Measurements from ENCODE around the gene GRK6. TPM values are rescaled to one million over a fixed set of nuclear protein-coding genes. Genes with fewer than 3 reads are reported as not detected.
A peak's percentile ranks its signal among the peaks of the same experiment; 100 is the strongest.

GRK6 gene
- total RNA-seq, 2 donors from 2014 or later: 108 to 130 TPM

GRCh38 chr5:177445917-177446199 is 19.4 kb downstream of the GRK6 start:
- no peak for ATAC-seq (replicated peaks)
- Mint-ChIP-seq H3K27ac (peak overlapping the region; percentile 77), H3K4me1 (peaks cover 33% of the 10 kb centered on the region), H3K27me3 (no peaks in the 10 kb centered on the region), H3K9me3 (no peaks in the 10 kb centered on the region), H3K36me3 (ENCODE audit: low read depth) (peaks cover 40% of the 10 kb centered on the region), H3K4me3 (peak overlapping the region; percentile 82)

- Mint-ChIP-seq H3K36me3 (ENCODE audit: low read depth) (peaks cover 36% of the 10 kb centered on the region), H3K9me3 (no peaks in the 10 kb centered on the region), H3K4me3 (peak within 1 kb of the TSS; percentile 82), H3K27me3 (no peaks in the 10 kb centered on the region), H3K27ac (peak within 1 kb of the TSS; percentile 77), H3K4me1 (peaks cover 33% of the 10 kb centered on the region)
- peak; percentile 55 for ATAC-seq (replicated peaks)
Observed at GRCh38 chr5:177446200-177447065, 20.0 kb downstream of the GRK6 start, which contains the start of gene PRR7. PRR7 (plus strand) TSS chr5:177446814; CDS start chr5:177455068, 8,254 bp downstream.

GRCh38 chr5:177447066-177447610 is 20.7 kb downstream of the GRK6 start:
- peaks cover 33% of the 10 kb centered on the region for H3K4me1 Mint-ChIP-seq
- peak; percentile 30 for ATAC-seq (replicated peaks)
- no peaks in the 10 kb centered on the region for H3K9me3 Mint-ChIP-seq
- H3K27me3 Mint-ChIP-seq: no peaks in the 10 kb centered on the region
- peak overlapping the region; percentile 76 for H3K4me3 Mint-ChIP-seq
- H3K36me3 Mint-ChIP-seq (ENCODE audit: low read depth): peaks cover 29% of the 10 kb centered on the region
- no peak overlapping the region for H3K27ac Mint-ChIP-seq

DNA sequence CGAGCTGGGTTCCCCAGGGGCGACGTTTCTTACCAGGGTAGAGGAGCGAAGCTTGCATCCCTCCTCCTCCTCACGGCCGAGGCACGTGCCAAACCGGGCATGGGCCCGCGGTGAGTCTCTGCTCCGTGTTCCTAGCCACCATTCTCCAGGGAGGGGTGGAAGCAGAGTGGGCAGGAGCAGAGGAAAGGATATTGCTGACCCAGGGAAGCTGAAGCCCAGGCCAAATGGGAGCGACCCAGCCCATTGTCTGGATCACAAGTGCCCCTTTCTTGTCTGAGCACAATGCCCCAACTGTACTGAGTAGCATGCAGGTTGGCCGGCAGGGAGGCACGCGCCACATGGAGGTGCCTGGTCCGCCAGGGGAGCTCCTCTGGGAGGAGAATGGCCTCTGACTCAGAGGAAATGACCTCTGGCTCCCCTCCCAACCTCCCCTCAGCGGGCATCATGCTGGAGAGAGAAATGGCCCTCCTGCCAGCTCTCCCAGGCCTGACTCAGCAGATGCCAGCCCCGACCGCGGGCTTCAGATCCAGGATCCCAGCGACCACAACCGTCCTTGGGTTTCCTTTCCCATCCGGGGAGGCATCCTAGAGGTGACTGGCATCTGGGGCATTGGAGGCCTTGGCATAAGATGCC is 21.3 kb downstream of the GRK6 start:
- Mint-ChIP-seq H3K4me1 (peaks cover 28% of the 10 kb centered on the region), H3K27ac (peak overlapping the region; percentile 47), H3K36me3 (ENCODE audit: low read depth) (peaks cover 23% of the 10 kb centered on the region), H3K4me3 (peak overlapping the region; percentile 76), H3K27me3 (no peaks in the 10 kb centered on the region), H3K9me3 (no peaks in the 10 kb centered on the region)
- peak; percentile 15 for ATAC-seq (replicated peaks)

DNA sequence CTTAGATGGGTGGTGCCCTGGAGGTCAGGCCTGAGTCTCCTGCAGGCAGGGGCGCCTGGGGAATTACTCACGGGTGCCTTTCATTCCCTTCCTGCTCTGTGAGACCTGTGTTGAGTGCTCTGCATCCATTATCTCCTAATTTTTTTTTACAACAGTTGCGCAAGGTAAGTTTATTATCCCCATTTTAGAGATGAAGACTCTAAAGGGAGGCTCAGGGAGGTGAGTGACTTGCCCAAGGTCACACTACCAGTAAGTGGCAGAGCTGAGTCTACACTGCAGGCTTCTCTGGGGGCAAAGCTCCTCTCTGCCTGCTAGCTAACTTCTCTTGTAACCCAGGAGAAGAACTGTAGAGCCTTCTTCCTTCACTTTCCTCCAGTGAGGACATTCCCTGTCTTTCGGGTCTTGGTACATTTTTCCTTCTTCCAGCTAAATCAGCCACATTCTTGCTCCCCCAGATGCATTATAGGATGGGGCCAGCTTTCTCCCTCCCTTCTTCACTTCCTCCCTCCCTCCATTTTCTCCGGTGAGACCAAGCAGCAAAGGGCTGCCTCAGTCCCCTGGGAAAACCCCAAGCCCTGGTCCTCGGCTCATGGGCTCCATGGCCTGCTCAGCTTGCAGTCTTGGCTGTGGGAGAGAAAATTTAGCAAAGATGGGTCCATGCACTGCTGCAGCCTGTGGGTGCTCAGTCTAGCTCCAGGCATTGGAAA is 21.9 kb downstream of the GRK6 start:
- Mint-ChIP-seq H3K27ac (peak overlapping the region; percentile 47), H3K36me3 (ENCODE audit: low read depth) (peaks cover 16% of the 10 kb centered on the region), H3K27me3 (no peaks in the 10 kb centered on the region), H3K4me3 (peak overlapping the region; percentile 76), H3K4me1 (peaks cover 28% of the 10 kb centered on the region), H3K9me3 (no peaks in the 10 kb centered on the region)
- no peak for ATAC-seq (replicated peaks)

- no peak for ATAC-seq (replicated peaks)
- no peaks in the 10 kb centered on the region for H3K9me3 Mint-ChIP-seq
- peaks cover 27% of the 10 kb centered on the region for H3K4me1 Mint-ChIP-seq
- H3K36me3 Mint-ChIP-seq (ENCODE audit: low read depth): peaks cover 16% of the 10 kb centered on the region
- H3K27ac Mint-ChIP-seq: no peak overlapping the region
- no peak overlapping the region for H3K4me3 Mint-ChIP-seq
- no peaks in the 10 kb centered on the region for H3K27me3 Mint-ChIP-seq
Observed at GRCh38 chr5:177449140-177450061, 22.9 kb downstream of the GRK6 start.

DNA sequence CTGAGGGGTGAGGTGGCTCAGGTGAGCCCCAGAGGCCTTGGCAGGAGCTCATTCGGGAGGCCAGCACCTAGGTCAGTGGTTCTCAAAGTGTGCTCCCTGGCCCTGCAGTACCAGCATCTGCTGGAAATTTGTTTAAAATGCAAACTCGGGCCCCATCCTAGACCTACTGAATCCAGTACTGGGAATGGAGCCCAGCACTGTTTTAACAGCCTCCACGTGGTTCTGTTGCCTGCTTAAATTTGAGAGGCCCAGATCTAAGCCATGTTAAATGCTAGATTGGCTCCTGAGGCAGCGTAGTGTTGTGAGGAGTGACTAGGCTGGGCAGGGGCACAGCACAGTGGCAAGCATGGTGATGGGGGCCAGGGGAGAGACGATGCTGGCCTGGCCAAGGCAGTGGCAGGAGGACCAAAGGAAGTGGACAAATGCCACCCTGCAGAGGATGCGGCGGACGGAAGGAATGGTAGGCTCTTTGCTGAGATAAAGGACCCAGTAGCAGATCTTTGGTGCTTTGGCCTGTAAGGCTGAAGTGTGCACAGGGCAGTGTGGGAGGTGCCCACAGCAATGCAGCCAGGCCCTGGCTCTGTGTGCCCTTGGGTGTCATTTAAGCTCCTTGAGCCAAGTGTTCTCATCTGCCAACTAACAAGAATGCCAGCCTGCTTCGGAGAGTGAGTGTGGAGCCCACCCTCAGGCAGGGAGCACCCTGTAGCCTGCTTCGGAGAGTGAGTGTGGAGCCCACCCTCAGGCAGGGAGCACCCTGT is 24.4 kb downstream of the GRK6 start:
- Mint-ChIP-seq H3K36me3 (ENCODE audit: low read depth) (peaks cover 11% of the 10 kb centered on the region), H3K9me3 (no peaks in the 10 kb centered on the region), H3K27ac (no peak overlapping the region), H3K4me3 (no peak overlapping the region), H3K27me3 (no peaks in the 10 kb centered on the region), H3K4me1 (peaks cover 15% of the 10 kb centered on the region)
- ATAC-seq (replicated peaks): no peak

GRCh38 chr5:177452688-177453638 is 26.5 kb downstream of the GRK6 start:
- peaks cover 6% of the 10 kb centered on the region for H3K36me3 Mint-ChIP-seq (ENCODE audit: low read depth)
- H3K9me3 Mint-ChIP-seq: no peaks in the 10 kb centered on the region
- ATAC-seq (replicated peaks): no peak
- H3K27ac Mint-ChIP-seq: no peak overlapping the region
- peak overlapping the region; percentile 76 for H3K4me3 Mint-ChIP-seq
- no peaks in the 10 kb centered on the region for H3K27me3 Mint-ChIP-seq
- peaks cover 8% of the 10 kb centered on the region for H3K4me1 Mint-ChIP-seq

DNA sequence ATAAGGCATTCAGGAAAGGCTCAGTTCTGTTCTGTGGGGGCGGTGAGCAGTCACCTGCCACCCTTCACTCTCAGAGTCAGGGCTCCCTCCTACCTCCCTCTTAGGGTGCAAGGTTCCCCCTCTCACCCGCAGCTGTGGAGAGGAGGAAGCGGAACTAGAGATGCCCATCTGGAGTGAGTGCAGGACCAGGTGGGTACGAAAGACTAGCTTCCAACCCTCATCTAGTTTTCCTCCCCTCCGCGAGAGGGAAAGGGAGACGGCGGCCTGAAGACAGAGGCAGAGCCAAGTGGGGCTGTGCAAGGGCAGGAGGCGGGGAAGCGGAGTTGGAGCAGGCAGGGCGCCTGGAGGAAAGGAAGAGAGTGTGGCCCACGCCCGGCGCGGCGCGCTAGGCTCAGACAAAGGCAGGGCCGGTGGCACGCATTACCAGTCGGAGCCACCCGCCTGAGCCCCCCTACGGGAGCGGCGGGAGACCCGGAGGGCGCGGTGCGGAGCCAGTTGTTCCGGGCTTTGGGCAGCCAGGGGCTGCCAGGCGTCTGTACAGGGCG is 27.4 kb downstream of the GRK6 start:
- Mint-ChIP-seq H3K4me1 (no peaks in the 10 kb centered on the region), H3K4me3 (peak overlapping the region; percentile 76), H3K9me3 (no peaks in the 10 kb centered on the region), H3K36me3 (ENCODE audit: low read depth) (no peaks in the 10 kb centered on the region), H3K27ac (peak overlapping the region; percentile 76), H3K27me3 (no peaks in the 10 kb centered on the region)
- ATAC-seq (replicated peaks): no peak

DNA sequence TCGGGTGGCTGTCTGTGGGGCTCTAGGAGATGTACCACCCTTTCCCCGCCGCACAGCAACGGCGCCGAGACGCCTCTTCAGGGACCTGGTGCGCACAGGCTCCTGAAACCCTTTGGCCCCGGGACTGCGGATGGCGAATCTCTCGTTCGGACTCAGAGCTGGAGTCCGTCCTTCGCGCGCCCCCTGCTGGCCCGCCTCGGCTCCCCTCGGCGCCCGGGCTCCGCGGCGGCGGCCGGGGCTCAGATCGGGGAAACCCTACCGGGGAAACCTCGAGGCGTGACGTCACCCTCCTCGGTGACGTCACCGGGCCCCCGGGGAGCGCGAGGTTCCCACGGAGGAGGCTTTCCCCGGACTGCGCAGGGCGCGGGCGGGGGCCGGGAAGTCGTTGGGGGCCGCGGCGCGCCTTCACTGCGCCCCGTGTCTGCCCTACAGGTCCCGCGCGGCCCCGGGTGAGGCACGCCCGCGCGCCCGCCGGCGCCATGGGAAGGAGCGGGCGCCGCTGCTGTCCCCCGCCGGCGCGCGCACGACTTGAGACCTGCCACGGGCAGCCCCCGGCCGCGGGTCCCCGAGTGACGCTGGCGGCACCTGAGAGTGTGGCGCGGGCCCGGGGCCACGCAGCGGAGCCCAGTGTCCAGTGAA is 28.0 kb downstream of the GRK6 start:
- H3K36me3 Mint-ChIP-seq (ENCODE audit: low read depth): no peaks in the 10 kb centered on the region
- peak overlapping the region; percentile 76 for H3K4me3 Mint-ChIP-seq
- no peaks in the 10 kb centered on the region for H3K27me3 Mint-ChIP-seq
- H3K4me1 Mint-ChIP-seq: no peaks in the 10 kb centered on the region
- H3K9me3 Mint-ChIP-seq: no peaks in the 10 kb centered on the region
- peak; percentile 67 for ATAC-seq (replicated peaks)
- H3K27ac Mint-ChIP-seq: no peak overlapping the region

DNA sequence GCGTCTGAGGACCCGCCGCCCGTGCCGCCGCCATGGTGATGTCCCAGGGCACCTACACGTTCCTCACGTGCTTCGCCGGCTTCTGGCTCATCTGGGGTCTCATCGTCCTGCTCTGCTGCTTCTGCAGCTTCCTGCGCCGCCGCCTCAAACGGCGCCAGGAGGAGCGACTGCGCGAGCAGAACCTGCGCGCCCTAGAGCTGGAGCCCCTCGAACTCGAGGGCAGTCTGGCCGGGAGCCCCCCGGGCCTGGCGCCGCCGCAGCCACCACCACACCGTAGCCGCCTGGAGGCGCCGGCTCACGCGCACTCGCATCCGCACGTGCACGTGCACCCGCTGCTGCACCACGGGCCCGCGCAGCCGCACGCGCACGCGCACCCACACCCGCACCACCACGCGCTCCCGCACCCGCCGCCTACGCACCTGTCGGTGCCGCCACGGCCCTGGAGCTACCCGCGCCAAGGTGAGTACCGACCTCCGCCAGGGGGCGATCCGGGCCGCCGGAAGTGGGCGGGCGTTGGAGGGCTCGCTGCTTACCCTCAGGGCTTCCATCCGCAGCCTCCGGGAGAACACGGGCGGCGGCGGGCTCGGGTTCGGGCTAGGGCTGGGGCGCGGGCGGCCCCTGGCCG is 28.7 kb downstream of the GRK6 start:
- H3K9me3 Mint-ChIP-seq: no peaks in the 10 kb centered on the region
- peak; percentile 65 for ATAC-seq (replicated peaks)
- H3K27ac Mint-ChIP-seq: no peak overlapping the region
- H3K27me3 Mint-ChIP-seq: no peaks in the 10 kb centered on the region
- H3K36me3 Mint-ChIP-seq (ENCODE audit: low read depth): no peaks in the 10 kb centered on the region
- peak overlapping the region; percentile 66 for H3K4me3 Mint-ChIP-seq
- no peaks in the 10 kb centered on the region for H3K4me1 Mint-ChIP-seq
